Epithelial cell of proximal tubule (primary cell): ENCODE results near the gene SH2D3C. TPM values are rescaled to one million over a fixed set of nuclear protein-coding genes. Genes with fewer than 3 reads are reported as not detected.
A peak's percentile ranks its signal among the peaks of the same experiment; 100 is the strongest.

Experiments used
- DNase-seq: peaks from one replicate; pipeline ENCODE4 v3.0.0-alpha.2; 2011; ENCODE audit warnings: low read depth
- H3K4me3 ChIP-seq: 2 replicates; pipeline ENCODE4 v1.5.1; 2011; ENCODE audit warnings: low read depth, mild to moderate bottlenecking, low read length
- CTCF ChIP-seq: conservative IDR thresholded peaks from 2 replicates; pipeline ENCODE4 v1.5.1; 2012; ENCODE audit warnings: low read depth, mild to moderate bottlenecking, low read length
- total RNA-seq: library from RNA; depleted of rRNA; stranded (reverse); fragments of >200 nt; gene quantifications from 2 replicates; pipeline ENCODE4 v1.2.3, GENCODE V29; 2015

The SH2D3C gene
- total RNA-seq, 1 donor from 2014 or later, result not detected

GRCh38 chr9:127744398-127745110 lies 33.9 kb downstream of the SH2D3C start:
- no peak for DNase-seq
- TF ChIP-seq CTCF, result no peak
- H3K4me3 ChIP-seq, result no peak overlapping the region

DNA sequence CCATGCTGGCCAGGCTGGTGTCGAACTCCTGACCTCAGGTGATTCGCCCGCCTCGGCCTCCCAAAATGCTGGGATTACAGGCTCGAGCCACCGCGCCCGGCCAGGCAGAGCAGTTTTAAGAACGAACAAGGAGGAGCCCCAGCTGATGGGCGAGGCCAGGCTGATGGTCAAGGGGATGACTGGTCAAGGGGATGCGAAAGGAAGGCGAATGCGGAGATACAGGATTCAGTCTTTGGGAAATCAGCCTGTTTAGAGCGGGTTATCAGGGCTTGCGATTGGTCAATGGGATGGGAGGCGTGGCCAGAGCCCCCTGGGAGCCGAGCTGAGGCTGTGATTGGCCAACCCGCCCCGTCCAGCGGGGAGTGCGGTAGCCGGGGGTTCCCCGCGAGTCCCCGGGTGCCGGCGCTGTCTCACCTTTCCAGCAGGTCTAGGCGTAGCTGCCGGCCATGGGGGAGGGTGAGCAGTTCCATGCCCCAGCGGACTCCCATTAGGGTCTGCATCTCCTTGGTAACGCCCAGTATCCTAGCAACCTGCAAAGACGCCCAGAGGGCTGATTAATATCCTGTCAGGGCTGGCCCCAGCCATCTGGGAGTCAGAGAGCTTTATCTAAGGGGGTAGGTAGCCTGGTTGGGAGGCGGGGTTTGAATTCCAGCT lies 35.9 kb downstream of the SH2D3C start:
- DNase-seq, result no peak
- peak overlapping the region; percentile 37 for H3K4me3 ChIP-seq
- TF ChIP-seq CTCF, result no peak

DNA sequence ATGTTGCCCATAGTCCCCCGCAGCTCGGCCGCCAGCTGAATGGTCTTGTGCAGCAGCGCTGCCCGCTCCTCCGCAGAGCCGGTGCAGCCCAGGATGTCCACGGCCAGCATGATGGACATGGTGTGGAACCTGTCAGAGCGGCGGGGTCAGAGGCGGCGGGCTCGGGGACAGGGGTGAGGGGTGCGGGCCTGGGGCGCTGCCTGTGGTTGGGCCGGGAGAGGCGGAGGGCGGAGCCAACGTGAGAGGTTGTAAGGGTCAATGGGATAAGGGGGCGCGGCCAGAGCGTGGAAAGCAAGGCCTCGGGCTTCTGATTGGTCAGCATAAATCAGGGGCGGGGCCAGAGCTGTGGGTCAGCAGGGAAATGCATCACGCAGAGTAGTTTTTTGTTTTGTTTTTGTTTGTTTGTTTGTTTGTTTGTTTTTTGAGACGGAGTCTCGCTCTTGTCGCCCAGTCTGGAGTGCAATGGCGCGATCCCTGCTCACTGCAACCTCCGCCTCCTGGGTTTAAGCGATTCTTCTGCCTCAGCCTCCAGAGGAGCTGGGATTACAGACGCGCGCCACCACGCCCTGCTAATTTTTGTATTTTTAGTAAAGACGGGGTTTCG lies 36.5 kb downstream of the SH2D3C start:
- DNase-seq, result no peak
- H3K4me3 ChIP-seq, result peak overlapping the region; percentile 37
- no peak for TF ChIP-seq CTCF

DNA sequence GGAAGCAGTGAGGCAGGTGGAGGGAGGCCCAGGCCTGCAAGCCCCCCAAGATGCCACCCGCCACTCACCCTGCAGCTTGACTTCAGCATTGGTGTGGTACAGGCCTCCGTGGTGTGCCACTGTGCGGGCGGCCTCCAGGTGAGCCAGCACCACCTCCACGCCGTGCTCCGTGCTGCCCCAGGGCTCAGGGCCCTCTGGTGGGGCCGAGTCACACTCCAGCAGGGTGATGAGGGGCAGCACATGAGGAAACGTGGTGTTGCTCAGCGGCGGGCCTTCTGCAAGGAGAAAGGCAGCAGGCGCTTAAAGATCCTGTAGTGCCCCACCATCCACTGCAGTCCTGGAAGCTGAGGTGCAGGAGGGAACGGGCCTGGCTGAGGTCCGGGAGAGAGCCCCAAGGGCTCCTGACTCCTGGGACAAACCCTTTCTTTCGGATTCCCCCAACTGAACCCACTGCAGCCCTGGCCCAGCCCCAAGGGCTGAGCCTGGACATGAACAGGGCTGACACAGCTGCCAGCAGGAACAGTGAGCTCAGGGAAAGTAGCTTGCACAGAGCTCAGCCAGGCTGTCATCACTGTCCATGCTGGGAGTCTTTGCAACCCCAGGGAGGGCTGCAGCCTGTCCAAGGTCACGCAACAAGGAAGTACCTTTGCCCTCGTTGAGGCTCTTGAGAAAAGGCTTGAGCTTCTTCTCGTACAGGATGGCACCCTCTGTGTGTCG lies 38.7 kb downstream of the SH2D3C start:
- no peak for DNase-seq
- no peak overlapping the region for H3K4me3 ChIP-seq
- no peak for TF ChIP-seq CTCF

GRCh38 chr9:127738666-127739065 lies 39.8 kb downstream of the SH2D3C start:
- no peak for DNase-seq
- no peak for TF ChIP-seq CTCF
- H3K4me3 ChIP-seq, result no peak overlapping the region

DNA sequence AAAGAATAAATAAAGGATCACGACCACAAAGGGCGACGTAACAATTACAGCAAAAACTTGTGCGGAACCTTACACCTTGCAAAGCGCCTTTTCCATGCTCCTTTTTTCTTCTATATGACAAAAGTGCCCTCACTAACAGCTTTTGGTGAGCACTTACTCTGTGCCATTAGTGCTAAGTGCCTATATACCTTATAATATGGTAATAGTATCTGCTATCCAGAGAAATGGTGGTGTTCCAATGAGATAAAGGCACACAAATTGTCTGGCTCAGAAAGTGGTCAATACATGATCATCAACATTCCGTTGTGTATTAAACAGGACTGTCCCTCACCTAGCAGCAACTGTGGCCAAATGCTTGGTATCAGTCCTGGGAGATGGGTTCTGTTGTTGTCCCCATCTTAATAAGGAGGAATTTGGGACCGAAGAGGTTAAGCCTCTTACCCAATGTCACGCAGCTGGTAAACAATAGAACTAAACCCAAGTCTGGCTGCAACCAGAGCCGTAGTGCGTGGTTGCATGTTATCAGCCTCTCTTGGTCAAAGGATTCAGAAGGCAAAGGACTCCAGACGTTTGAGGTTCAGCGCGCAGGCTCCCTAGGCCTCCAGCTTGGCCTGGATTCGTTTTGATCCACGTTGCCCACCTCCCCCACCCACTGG lies 42.8 kb downstream of the SH2D3C start:
- DNase-seq, result no peak
- no peak for TF ChIP-seq CTCF
- no peak overlapping the region for H3K4me3 ChIP-seq
